ENCODE results near the gene ZNF444. TPM values are rescaled to one million over a fixed set of nuclear protein-coding genes. Genes with fewer than 3 reads are reported as not detected.

ZNF444 gene
- total RNA-seq, 1 experiment from 2014 or later, result 31.7 TPM

DNA sequence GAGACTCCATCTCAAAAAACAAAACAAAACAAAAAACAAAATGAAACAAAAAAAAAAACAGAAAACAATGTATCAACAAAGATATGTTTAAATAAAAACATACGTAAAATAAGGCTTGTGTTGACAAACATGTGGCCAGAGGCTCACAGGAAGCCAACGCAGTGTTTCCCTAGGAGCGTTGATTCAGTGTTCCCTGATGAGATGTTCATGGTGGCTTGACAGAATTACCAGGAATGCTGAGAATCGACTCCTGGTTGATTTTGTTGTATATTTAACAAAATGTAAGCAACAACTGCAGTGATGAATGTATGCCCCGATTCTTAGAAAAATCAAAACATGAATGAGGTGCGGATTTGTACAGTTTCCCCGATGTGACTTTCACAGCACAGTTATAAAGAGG is 11.1 kb upstream of the ZNF444 start:
- TF ChIP-seq REST (IDR thresholded peaks at IDR 0.05; ENCODE audit: low read depth) (no peak), CEBPB (IDR thresholded peaks at IDR 0.05; ENCODE audit: low read depth) (no peak)
- Histone ChIP-seq H4K20me1 (ENCODE audit: insufficient read depth) (no peaks in the 10 kb centered on the region), H3K27me3 (ENCODE audit: insufficient read depth, low read length) (no peaks in the 10 kb centered on the region), H3K79me2 (ENCODE audit: insufficient read depth, low read length) (no peaks in the 10 kb centered on the region), H3K4me3 (replicated peaks in 1 of 2; ENCODE audit: low read depth in 1 of 2, low read length in 2 of 2) (no peak overlapping the region), H3K9me3 (ENCODE audit: control insufficient read depth in 1 of 2, insufficient read depth in 1 of 2, low read depth in 1 of 2, low read length in 2 of 2) (no peaks in the 10 kb centered on the region), H3K4me1 (ENCODE audit: control insufficient read depth in 1 of 2, insufficient read depth in 2 of 2, low read length in 2 of 2) (peaks cover 3 to 9% of the 10 kb centered on the region in 2 experiments; a peak in 3 of 4 replicates), H2AFZ (ENCODE audit: low read depth, low read length, poor library complexity, severe bottlenecking) (no peak overlapping the region), H3K27ac (ENCODE audit: low read depth, low read length) (no peak overlapping the region), H3K36me3 (ENCODE audit: control insufficient read depth in 1 of 2, insufficient read depth in 2 of 2, low read length in 2 of 2) (no peaks in the 10 kb centered on the region), H3K9me2 (ENCODE audit: insufficient read depth) (no peaks in the 10 kb centered on the region), H3K9ac (ENCODE audit: low read length) (no peak overlapping the region), H3K4me2 (ENCODE audit: low read length) (no peak overlapping the region)
- POLR2A ChIA-PET, result no interaction called here
- CTCF ChIA-PET, result no interaction called here
- ATAC-seq, result no peak
- DNase-seq (ENCODE audit: low read depth, low spot score), result no peak
- BruUV-seq (replicated peaks), result no TSS peak
- RAD21 ChIA-PET (ENCODE audit: low non-redundant PET in 1 of 2, low total read pairs in 2 of 2, uncharacterized antibody in 2 of 2, unreplicated experiment in 2 of 2), result no interaction called here
- intact Hi-C loops (cut with micrococcal nuclease), result no loop called here

DNA sequence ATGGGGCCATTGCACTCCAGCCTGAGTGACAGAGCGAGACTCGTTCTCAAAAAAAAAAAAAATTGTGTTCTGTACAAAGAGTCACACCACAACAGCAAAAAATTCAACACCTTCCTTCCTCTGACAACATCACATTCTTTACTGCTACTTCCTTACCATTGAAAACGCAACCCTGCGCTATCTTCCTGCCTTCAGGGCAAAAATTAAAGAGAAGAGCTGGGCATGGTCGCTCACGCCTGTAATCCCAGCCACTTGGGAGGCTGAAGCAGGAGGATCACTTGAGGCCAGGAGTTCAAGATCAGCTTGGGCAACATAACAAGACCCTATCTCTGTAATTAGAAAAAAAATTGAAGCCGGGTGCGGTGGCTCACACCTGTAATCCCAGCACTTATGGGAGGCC is 9.4 kb upstream of the ZNF444 start:
- POLR2A ChIA-PET, result no interaction called here
- Histone ChIP-seq H4K20me1 (ENCODE audit: insufficient read depth) (no peaks in the 10 kb centered on the region), H3K79me2 (ENCODE audit: insufficient read depth, low read length) (no peaks in the 10 kb centered on the region), H3K9ac (ENCODE audit: low read length) (no peak overlapping the region), H3K4me3 (replicated peaks in 1 of 2; ENCODE audit: low read depth in 1 of 2, low read length in 2 of 2) (no peak overlapping the region), H3K9me3 (ENCODE audit: control insufficient read depth in 1 of 2, insufficient read depth in 1 of 2, low read depth in 1 of 2, low read length in 2 of 2) (no peaks in the 10 kb centered on the region), H3K4me2 (ENCODE audit: low read length) (no peak overlapping the region), H3K27ac (ENCODE audit: low read depth, low read length) (no peak overlapping the region), H2AFZ (ENCODE audit: low read depth, low read length, poor library complexity, severe bottlenecking) (no peak overlapping the region), H3K4me1 (ENCODE audit: control insufficient read depth in 1 of 2, insufficient read depth in 2 of 2, low read length in 2 of 2) (peaks cover 3 to 9% of the 10 kb centered on the region in 2 experiments; a peak in 3 of 4 replicates), H3K36me3 (ENCODE audit: control insufficient read depth in 1 of 2, insufficient read depth in 2 of 2, low read length in 2 of 2) (no peaks in the 10 kb centered on the region), H3K27me3 (ENCODE audit: insufficient read depth, low read length) (no peaks in the 10 kb centered on the region), H3K9me2 (ENCODE audit: insufficient read depth) (no peaks in the 10 kb centered on the region)
- no TSS peak for BruUV-seq (replicated peaks)
- CTCF ChIA-PET, result no interaction called here
- RAD21 ChIA-PET (ENCODE audit: low non-redundant PET in 1 of 2, low total read pairs in 2 of 2, uncharacterized antibody in 2 of 2, unreplicated experiment in 2 of 2), result no interaction called here
- DNase-seq (ENCODE audit: low read depth, low spot score) (no peak), ATAC-seq (no peak)
- intact Hi-C loops (cut with micrococcal nuclease), result no loop called here
- TF ChIP-seq SRF (IDR thresholded peaks at IDR 0.05; ENCODE audit: low read depth), result no peak
- no peak for TF ChIP-seq CEBPB (IDR thresholded peaks at IDR 0.05; ENCODE audit: low read depth)
- no peak for TF ChIP-seq SIN3A (IDR thresholded peaks at IDR 0.05; ENCODE audit: low read depth)
- no peak for TF ChIP-seq POLR2AphosphoS5 (IDR thresholded peaks at IDR 0.05; ENCODE audit: low read depth, low read length)
- TF ChIP-seq EZH2phosphoT487 (IDR thresholded peaks at IDR 0.05; ENCODE audit: borderline replicate concordance), result no peak
- TF ChIP-seq EGR1 (IDR thresholded peaks at IDR 0.05; ENCODE audit: low read depth), result no peak
- TF ChIP-seq ZBTB33 (IDR thresholded peaks at IDR 0.05; ENCODE audit: extremely low read depth, insufficient replicate concordance, low read length), result no peak
- no peak for TF ChIP-seq POLR2A (IDR thresholded peaks at IDR 0.05; ENCODE audit: borderline replicate concordance, extremely low read depth, insufficient read depth, insufficient read length)
- TF ChIP-seq ATF3 (IDR thresholded peaks at IDR 0.05), result no peak
- TF ChIP-seq SP1 (IDR thresholded peaks at IDR 0.05; ENCODE audit: low read depth), result no peak
- no peak for TF ChIP-seq TCF7L2 (IDR thresholded peaks at IDR 0.05; ENCODE audit: borderline replicate concordance, extremely low read depth, insufficient read depth, insufficient read length)
- no peak for TF ChIP-seq ELF1 (IDR thresholded peaks at IDR 0.05; ENCODE audit: borderline replicate concordance, low read depth)
- TF ChIP-seq YY1 (IDR thresholded peaks at IDR 0.05; ENCODE audit: extremely low read depth, insufficient replicate concordance, low read depth, low read length), result no peak
